ENCODE data around the gene ZNF141.

ZNF141 gene

DNA sequence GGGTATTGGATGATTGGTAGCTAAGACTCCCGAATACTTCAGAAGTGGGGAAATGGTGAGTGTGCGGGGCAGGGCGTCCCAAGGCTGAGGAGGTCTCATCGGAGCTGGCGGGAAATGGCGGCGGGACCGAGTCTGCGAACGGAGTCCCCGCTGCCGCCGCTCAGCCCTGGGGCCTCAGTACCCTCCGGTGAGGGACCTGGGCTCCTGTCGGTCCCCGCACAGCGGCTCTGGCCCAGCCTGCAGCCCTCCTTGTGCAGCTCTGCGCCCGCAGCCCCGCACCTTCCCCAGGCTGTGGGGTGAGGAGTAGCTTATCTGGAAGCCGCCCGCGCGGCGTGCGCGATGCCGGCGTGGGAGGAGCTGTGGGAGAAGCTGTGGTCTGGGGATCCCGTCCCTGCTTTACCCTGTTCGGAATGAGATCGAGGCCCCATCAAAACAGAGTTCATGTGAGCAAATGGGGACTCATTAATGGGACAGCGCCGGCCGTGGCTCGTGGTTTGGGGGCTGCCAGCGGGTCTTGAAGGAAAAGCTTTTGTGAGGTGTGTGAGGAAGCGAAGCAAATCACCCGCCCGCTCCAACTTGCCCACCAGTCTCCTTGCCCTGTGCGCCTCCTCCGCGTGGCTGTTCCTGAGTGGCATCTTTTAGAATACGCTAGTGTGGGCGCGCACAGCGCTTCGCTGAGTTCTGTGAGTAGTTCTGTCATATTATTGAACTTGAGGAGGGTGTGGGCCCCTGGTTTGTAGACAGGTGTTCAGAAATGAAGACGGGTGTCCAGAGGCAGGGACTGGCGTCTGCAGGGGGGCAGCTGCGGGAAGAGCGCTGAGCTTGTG is 531 bp downstream of the ZNF141 start:
- TF ChIP-seq, protein P1, sequence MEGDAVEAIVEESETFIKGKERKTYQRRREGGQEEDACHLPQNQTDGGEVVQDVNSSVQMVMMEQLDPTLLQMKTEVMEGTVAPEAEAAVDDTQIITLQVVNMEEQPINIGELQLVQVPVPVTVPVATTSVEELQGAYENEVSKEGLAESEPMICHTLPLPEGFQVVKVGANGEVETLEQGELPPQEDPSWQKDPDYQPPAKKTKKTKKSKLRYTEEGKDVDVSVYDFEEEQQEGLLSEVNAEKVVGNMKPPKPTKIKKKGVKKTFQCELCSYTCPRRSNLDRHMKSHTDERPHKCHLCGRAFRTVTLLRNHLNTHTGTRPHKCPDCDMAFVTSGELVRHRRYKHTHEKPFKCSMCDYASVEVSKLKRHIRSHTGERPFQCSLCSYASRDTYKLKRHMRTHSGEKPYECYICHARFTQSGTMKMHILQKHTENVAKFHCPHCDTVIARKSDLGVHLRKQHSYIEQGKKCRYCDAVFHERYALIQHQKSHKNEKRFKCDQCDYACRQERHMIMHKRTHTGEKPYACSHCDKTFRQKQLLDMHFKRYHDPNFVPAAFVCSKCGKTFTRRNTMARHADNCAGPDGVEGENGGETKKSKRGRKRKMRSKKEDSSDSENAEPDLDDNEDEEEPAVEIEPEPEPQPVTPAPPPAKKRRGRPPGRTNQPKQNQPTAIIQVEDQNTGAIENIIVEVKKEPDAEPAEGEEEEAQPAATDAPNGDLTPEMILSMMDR (conservative IDR thresholded peaks at IDR 0.05; ENCODE audit: low read length), result no peak
- DNase-seq (ENCODE audit: low read depth), result peak; percentile 25
- peak overlapping the region; percentile 92 for H3K4me3 ChIP-seq (ENCODE audit: low read length)

DNA sequence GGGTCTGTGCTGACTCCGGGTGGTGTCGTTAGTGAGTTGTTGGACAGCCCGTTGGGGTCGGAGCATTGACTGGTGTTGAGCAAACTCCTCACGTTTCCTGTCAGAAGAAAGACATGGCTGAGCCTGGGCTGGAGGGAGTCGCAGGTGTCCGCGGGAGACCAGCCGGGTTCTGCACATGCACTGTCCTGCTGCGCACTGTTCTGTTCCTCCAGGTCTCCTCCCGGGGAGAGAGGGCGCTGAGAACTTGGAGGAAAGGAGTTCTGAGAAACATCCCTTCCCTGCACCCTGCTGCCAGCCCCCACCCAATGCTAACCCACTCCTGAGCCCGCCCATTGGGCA is 1.1 kb downstream of the ZNF141 start:
- peak overlapping the region; percentile 92 for H3K4me3 ChIP-seq (ENCODE audit: low read length)
- TF ChIP-seq, protein P1 (conservative IDR thresholded peaks at IDR 0.05; ENCODE audit: low read length), result no peak
- DNase-seq (ENCODE audit: low read depth), result no peak

DNA sequence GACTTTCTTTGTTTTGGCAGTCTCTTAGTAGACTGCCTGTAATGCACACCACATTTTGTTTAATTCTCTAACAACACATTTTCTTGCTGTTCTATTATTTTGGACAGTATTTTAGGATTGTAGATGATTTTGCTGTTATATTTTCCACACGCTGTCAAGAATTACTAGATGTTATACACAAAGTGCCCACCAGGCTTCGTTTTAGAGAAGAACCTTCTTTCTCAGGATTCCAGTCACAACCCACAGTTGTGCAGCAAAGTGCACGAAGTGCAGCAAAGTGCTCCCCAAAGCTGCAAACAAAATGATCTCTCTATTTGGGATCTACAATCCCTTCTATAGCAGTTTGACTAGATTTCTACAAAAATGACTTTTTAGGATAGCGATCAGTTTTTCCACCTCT is 2.4 kb downstream of the ZNF141 start:
- TF ChIP-seq, protein P1 (conservative IDR thresholded peaks at IDR 0.05; ENCODE audit: low read length), result peak; percentile 12; the same call in 1 of the 2 replicates
- DNase-seq (ENCODE audit: low read depth), result no peak
- H3K4me3 ChIP-seq (ENCODE audit: low read length), result no peak overlapping the region

DNA sequence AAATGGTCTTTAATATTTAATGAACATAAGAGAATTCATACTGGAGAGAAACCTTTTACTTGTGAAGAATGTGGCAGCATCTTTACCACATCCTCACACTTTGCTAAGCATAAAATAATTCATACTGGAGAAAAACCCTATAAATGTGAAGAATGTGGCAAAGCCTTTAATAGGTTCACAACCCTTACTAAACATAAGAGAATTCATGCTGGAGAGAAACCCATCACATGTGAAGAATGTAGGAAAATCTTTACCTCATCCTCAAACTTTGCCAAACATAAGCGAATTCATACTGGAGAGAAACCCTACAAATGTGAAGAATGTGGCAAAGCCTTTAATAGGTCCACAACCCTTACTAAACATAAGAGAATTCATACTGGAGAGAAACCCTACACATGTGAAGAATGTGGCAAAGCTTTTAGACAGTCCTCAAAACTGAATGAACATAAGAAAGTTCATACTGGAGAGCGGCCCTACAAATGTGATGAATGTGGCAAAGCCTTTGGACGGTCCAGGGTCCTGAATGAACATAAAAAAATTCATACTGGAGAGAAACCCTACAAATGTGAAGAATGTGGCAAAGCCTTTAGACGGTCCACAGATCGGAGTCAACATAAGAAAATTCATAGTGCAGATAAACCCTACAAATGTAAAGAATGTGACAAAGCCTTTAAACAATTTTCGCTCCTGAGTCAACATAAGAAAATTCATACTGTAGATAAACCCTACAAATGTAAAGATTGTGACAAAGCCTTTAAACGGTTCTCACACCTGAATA is 35.6 kb downstream of the ZNF141 start:
- TF ChIP-seq, protein P1 (conservative IDR thresholded peaks at IDR 0.05; ENCODE audit: low read length), result no peak
- H3K4me3 ChIP-seq (ENCODE audit: low read length), result no peak overlapping the region
- no peak for DNase-seq (ENCODE audit: low read depth)

DNA sequence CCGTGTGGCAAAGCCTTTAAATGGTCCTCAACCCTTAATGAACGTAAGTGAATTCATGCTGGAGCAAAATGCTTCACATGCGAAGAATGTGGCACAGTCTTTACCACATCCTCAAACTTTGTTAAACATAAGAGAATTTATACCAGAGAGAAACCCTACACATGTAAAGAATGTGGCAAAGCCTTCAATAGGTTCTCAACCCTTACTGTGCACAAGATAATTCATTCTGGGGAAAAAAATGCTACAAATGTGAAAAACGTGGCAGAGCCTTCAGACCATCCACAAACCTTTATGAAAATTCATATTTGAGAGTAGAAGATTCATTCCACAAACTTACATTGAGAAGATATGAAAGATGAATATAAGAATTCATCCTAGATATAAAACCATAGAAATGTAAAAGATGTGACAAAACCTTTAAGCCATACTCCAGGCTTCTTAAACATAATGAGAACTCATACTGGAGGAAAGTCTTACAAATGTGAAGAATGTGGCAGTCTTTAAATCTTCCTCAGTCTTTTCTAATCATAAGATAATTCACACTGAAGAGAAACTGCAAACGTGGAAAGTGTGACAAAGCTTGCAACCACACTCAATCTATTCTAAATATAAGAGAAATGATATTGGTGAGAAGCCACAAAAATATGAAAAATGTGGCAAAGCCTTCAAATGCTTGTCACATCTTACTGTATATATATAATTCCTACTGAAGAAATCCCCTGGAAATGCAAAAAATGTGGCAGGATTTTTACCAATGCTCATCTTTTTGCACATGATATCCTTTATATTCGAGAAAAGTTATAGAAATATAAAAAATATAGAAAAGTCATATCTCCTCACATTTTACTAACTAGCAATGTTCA is 36.9 kb downstream of the ZNF141 start:
- no peak for DNase-seq (ENCODE audit: low read depth)
- no peak overlapping the region for H3K4me3 ChIP-seq (ENCODE audit: low read length)
- TF ChIP-seq, protein P1 (conservative IDR thresholded peaks at IDR 0.05; ENCODE audit: low read length), result no peak

DNA sequence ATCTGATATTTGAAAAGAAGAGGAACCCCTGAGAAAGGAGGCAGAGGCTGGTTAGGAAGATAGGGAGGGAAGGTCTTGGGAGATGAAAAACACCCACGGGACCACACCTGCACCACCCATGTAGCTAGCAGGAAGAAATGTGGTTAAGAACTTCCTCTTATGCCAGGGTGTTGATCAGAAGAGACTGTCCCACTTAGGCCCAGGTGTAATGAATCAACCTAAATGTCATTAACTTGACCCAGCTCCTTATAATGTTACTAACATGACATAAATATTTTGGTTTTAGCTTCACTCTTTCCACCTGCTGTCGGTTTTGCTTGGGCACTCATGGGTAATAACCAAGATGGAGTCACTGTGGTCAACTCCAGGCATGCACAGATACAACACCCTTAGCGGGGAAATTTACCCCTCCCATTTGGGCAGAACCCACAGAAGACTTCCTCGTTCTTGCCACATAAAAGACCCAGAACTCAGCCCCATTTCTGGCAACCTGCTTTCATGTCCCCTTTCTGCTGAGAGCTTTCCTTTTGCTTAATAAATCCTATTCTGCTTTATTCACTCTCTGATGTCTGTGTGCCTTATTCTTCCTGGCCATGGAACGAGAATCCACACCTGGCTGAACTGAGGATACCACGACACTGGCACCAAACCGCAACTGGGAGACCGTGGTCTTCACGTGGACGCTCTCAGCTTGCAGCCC is 46.8 kb downstream of the ZNF141 start:
- no peak for DNase-seq (ENCODE audit: low read depth)
- TF ChIP-seq, protein P1 (conservative IDR thresholded peaks at IDR 0.05; ENCODE audit: low read length), result no peak
- H3K4me3 ChIP-seq (ENCODE audit: low read length), result no peak overlapping the region
